ENCODE results near the gene MRAS. TPM values are rescaled to one million over a fixed set of nuclear protein-coding genes. Genes with fewer than 3 reads are reported as not detected.

Gene MRAS
- total and polyA plus RNA-seq, 2 of the 4 experiments (the other 2 are of a cell fraction), result 59.3 to 60.6 TPM

DNA sequence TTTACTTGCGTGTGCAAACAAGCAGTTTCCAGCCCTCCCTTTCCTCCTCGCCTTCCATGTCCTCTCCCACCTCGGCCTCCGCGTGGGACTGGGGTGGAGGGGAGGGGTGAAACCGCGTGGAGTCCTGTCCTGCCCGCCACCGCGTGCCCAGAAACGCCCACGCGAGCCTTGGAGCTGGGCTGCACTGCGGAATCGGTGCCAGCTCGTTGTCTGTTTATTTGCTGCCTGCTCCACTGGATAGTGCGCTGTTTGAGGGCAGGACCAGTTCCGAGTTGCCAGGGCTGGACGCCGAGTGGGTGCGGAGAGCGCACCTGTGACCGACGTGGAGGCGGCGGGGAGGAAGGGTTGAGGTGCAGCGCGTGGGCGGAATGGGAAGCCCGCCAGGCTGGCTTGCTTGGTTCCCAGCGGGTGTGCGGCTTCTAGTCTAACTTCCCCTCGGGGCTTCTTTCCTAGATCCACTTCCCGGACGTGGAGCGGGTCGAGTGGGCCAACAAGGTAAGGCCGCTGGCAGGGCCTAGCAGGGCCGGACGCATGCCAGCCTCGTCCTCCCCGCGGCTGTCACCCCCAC, 103.3 kb downstream of the MRAS start:
- TF ChIP-seq MAZ (IDR thresholded peaks at IDR 0.05; ENCODE audit: borderline replicate concordance, low read depth, low read length), result no peak
- TF ChIP-seq SMC3 (IDR thresholded peaks at IDR 0.05; ENCODE audit: low read depth, low read length), result no peak
- no peak for TF ChIP-seq MXI1 (IDR thresholded peaks at IDR 0.05; ENCODE audit: borderline replicate concordance, low read depth, low read length)
- TF ChIP-seq USF2 (IDR thresholded peaks at IDR 0.05; ENCODE audit: low read depth, low read length), result no peak
- TF ChIP-seq FOS (IDR thresholded peaks at IDR 0.05; ENCODE audit: low read depth, low read length), result no peak
- no peak for TF ChIP-seq RFX5 (IDR thresholded peaks at IDR 0.05; ENCODE audit: low read depth, low read length)
- TF ChIP-seq CHD1 (IDR thresholded peaks at IDR 0.05; ENCODE audit: low read depth, low read length), result no peak
- no peak for TF ChIP-seq BHLHE40 (IDR thresholded peaks at IDR 0.05; ENCODE audit: low read depth, low read length)
- no peak overlapping the region for H2BK120ac ChIP-seq (ENCODE audit: low read depth, low read length)
- intact Hi-C loops (cut with micrococcal nuclease), result no loop called here
- no peak overlapping the region for H3K23ac ChIP-seq (ENCODE audit: low read depth, low read length)
- H2AK5ac ChIP-seq (ENCODE audit: low read depth, low read length), result no peak overlapping the region
- H3K9me1 ChIP-seq (ENCODE audit: insufficient read depth, low read length), result no peaks in the 10 kb centered on the region
- H3K56ac ChIP-seq (ENCODE audit: extremely low read depth, insufficient read depth, low read length), result no peak overlapping the region
- in situ Hi-C loops (cut with MboI; ENCODE audit: low sequenced_read_pairs), result no loop called here
- H2AFZ ChIP-seq (replicated peaks; ENCODE audit: low read length, poor library complexity), result no peak overlapping the region
- no peak overlapping the region for H3K9ac ChIP-seq (ENCODE audit: low read depth, low read length)
- no peak overlapping the region for H3K27ac ChIP-seq (ENCODE audit: insufficient read depth, low read length)
- no peak for DNase-seq
- no peak overlapping the region for H3K4me2 ChIP-seq (ENCODE audit: low read depth, low read length)
- no peak overlapping the region for H2AK9ac ChIP-seq (replicated peaks; ENCODE audit: low read depth, low read length, poor library complexity)
- no peaks in the 10 kb centered on the region for H4K20me1 ChIP-seq (ENCODE audit: insufficient read depth, low read length)
- H4K91ac ChIP-seq (ENCODE audit: insufficient read depth, low read depth, low read length), result no peak overlapping the region
- no peak overlapping the region for H3K18ac ChIP-seq (ENCODE audit: low read depth, low read length)
- no peak overlapping the region for H2BK20ac ChIP-seq (ENCODE audit: low read depth, low read length)
- no peaks in the 10 kb centered on the region for H3K4me1 ChIP-seq (ENCODE audit: control insufficient read depth, insufficient read depth, low read length)
- 86% methylated on average over 22 of the region's 43 CpGs; no CpG with 5 or more reads in 1 of the 2 experiments for WGBS, 2 experiments (ENCODE audit: extremely low coverage in 2 of 2, insufficient read length in 1 of 2)
- no peak overlapping the region for H4K5ac ChIP-seq (ENCODE audit: low read depth, low read length)
- CTCF ChIA-PET, result interaction anchor here (0.5 to 1.5 kb wide), 2 partner anchors 28 to 250 kb away, joined by 3 read pairs; no protein-coding TSS in a partner anchor
- H3K14ac ChIP-seq (replicated peaks; ENCODE audit: low read depth, low read length), result no peak overlapping the region
- H2BK15ac ChIP-seq (ENCODE audit: low read depth, low read length), result no peak overlapping the region
- POLR2A ChIA-PET (ENCODE audit: unreplicated experiment), result no interaction called here
- H4K8ac ChIP-seq (ENCODE audit: low read depth in 2 of 2, low read length in 2 of 2), result no peak overlapping the region
- H2BK5ac ChIP-seq (ENCODE audit: low read depth, low read length, poor library complexity, severe bottlenecking), result no peak overlapping the region
- H3K9me3 ChIP-seq (ENCODE audit: control insufficient read depth, insufficient read depth, low read length), result no peaks in the 10 kb centered on the region
- no peak for ATAC-seq (ENCODE audit: low read depth)
- BruUV-seq (replicated peaks), result no TSS peak
- H3K4me3 ChIP-seq (ENCODE audit: insufficient read depth, low read depth, low read length), result no peak overlapping the region
- H3K79me1 ChIP-seq (ENCODE audit: low read depth in 1 of 2, low read length in 2 of 2), result no peaks in the 10 kb centered on the region
- no peaks in the 10 kb centered on the region for H3K36me3 ChIP-seq (ENCODE audit: control insufficient read depth, insufficient read depth, low read length)
- H3K4ac ChIP-seq (ENCODE audit: low read depth, low read length), result no peak overlapping the region
- dilution Hi-C loops (cut with HindIII; ENCODE audit: low sequenced_read_pairs, unreplicated experiment), result no loop called here
- H3K27me3 ChIP-seq (ENCODE audit: control insufficient read depth, insufficient read depth, low read length), result peaks cover 13% of the 10 kb centered on the region; the same call in 1 of the 2 replicates
